Activated CD8-positive, alpha-beta T cell treated with anti-CD3 and anti-CD28 coated beads for 36 hours (primary cell): ENCODE measurements around the gene CPXM1. TPM values are rescaled to one million over a fixed set of nuclear protein-coding genes. Genes with fewer than 3 reads are reported as not detected.

Experiments used
- ATAC-seq: fragments of 200-7000 bp; cut with Tn5 transposase; one replicate; pipeline ENCODE4 v1.10.0; 2021; ENCODE audit warnings: mild to moderate bottlenecking, moderate library complexity
- CTCF ChIA-PET: fragments of 350-600 bp; sonication (Branson Sonifier 250); formaldehyde crosslinking; loops from one replicate; lab custom pipeline; 2021; ENCODE audit warnings: antibody characterized with exemption; lab: Charles Lee
- POLR2A ChIA-PET: fragments of 350-600 bp; sonication (Branson Sonifier 250); formaldehyde crosslinking; loops from one replicate; lab custom pipeline; 2021; ENCODE audit warnings: antibody characterized with exemption; lab: Charles Lee
- DNase-seq: peaks from one replicate; pipeline ENCODE4 v3.0.0-alpha.2; 2020
- H3K27ac Mint-ChIP-seq: one replicate; pipeline ENCODE4 v1.8.0; 2021; ENCODE audit warnings: mild to moderate bottlenecking, mixed read lengths
- H3K27me3 Mint-ChIP-seq: one replicate; pipeline ENCODE4 v1.8.0; 2021; ENCODE audit warnings: mixed read lengths
- H3K36me3 Mint-ChIP-seq: one replicate; pipeline ENCODE4 v1.8.0; 2021; ENCODE audit warnings: low read depth, mixed read lengths
- H3K4me1 Mint-ChIP-seq: one replicate; pipeline ENCODE4 v1.8.0; 2021; ENCODE audit warnings: low read depth, mixed read lengths
- H3K4me3 Mint-ChIP-seq: one replicate; pipeline ENCODE4 v1.8.0; 2021; ENCODE audit warnings: mild to moderate bottlenecking, moderate library complexity, mixed read lengths
- H3K9me3 Mint-ChIP-seq: one replicate; pipeline ENCODE4 v1.8.0; 2021; ENCODE audit warnings: mixed read lengths
- CTCF ChIP-seq: fragments of 200-600 bp; IDR thresholded peaks from one replicate; pipeline ENCODE4 v1.8.0; 2022; ENCODE audit warnings: antibody characterized with exemption, mild to moderate bottlenecking
- intact Hi-C: fragments of 100-400 bp; cut with micrococcal nuclease; formaldehyde crosslinking; loops from one replicate; pipeline ENCODE4 v1.10.0; 2022
- total RNA-seq, 2 experiments: library from RNA; stranded (reverse); gene quantifications; one replicate each; pipeline ENCODE4 v1.2.3, GENCODE V29; 2021

The CPXM1 gene
- total RNA-seq, 2 experiments from 2014 or later = 2.0 to 2.9 TPM

DNA sequence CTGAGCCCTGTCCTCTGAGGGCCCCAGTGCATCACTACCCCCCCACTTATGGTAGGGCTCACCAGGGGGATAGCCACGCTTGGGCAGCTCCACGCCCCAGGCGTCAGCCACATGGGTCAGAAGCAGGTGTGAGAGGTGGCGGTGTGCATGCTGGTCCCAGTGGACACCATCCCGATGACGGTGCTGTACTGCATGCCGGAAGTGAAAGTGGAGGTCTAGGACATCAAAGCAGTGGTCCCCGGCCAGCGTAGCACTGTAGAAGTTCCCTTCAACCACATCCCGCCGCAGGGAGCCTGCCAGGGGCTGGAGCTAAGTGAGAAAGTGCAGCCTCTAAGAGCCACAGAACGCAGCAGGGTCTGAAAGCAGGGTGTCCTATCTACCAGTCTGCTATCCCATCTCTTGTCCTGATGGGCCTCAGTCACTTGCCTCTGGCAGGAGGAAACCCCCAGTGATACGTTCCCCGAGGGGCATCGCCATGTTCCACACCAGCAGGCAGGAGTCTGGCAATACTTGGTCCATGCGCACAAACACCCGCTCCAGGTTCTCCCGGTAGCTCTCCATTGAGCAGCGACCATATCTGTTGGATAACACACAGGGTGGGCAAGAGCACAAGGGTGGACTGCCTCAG lies 37.9 kb upstream of the CPXM1 start:
- CTCF ChIA-PET = no interaction called here
- no peak for TF ChIP-seq CTCF
- ATAC-seq = no peak
- H3K27me3 Mint-ChIP-seq = no peaks in the 10 kb centered on the region
- H3K36me3 Mint-ChIP-seq = peaks cover 27% of the 10 kb centered on the region
- POLR2A ChIA-PET = interaction anchor here (0.5 to 1.2 kb wide), 2 partner anchors 13 to 32 kb away, joined by 3 to 4 read pairs; no protein-coding TSS in a partner anchor
- intact Hi-C loops = no loop called here
- H3K4me3 Mint-ChIP-seq = peak overlapping the region; percentile 33
- no peak for DNase-seq
- no peak overlapping the region for H3K27ac Mint-ChIP-seq
- peaks cover 19% of the 10 kb centered on the region for H3K4me1 Mint-ChIP-seq
- H3K9me3 Mint-ChIP-seq = no peaks in the 10 kb centered on the region

DNA sequence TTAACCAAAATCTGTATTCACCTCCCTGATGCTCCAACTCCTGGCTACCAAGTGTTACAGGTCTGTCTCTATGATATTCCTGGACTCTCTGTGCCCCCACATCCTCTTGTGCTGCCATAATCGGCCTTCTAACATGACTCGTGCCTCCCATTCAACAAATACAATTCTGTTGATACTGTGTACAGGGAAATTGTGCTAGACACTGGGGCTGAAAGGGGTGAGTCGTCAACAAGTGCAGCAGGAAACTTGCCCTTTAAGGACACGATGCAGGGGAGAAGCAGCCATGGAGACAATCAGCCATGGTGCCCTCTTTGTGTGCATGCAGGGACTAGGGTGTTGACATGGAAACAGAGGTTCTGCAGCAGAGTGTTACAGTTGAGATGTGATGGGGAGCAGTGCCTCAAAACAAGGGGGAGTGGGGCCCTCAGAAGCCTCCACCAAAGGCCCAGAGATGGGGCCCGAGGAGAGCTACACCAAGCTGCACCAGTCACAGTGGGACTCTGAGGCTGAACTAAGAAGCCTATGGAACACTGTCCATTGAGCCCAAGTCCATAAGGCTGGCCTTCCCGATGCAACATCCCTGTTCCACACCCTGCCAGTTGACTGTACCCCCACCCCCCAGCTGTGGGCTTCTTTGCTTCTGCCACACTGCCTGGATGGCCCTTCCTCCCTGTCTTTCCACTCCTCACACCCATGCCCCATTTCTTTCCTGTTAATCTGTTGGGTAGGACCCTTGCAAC lies 37.0 kb upstream of the CPXM1 start:
- intact Hi-C loops = no loop called here
- no peak for DNase-seq

DNA sequence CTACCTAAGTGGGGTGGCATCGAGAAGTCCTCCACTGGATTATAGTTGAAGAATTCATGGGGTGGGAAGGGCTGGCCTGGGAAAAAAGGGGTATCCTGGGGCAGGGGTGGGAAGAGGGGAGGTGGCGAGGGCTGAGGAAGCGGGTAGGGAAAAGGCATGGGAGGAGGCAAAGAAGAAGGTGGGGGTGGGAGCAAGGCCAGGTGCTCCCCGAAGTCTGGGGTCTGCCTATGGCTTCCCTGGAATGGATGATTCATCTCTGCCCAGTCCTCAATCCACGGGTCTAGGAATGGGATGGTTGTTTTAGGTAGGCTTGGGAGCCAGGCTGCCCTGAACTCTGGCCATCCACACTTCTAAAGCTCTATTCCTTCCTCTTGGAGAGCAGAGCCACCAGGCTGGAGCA lies 35.6 kb upstream of the CPXM1 start:
- no peaks in the 10 kb centered on the region for H3K9me3 Mint-ChIP-seq
- ChIA-PET CTCF (interaction anchor here (1.1 kb wide), 1 partner anchor 148 kb away, joined by 3 read pairs; no protein-coding TSS in a partner anchor), POLR2A (interaction anchor here (1.3 kb wide), 1 partner anchor 15 kb away, joined by 3 read pairs; no protein-coding TSS in a partner anchor)
- intact Hi-C loops = no loop called here
- peaks cover 27% of the 10 kb centered on the region for H3K36me3 Mint-ChIP-seq
- no peak overlapping the region for H3K4me3 Mint-ChIP-seq
- no peaks in the 10 kb centered on the region for H3K27me3 Mint-ChIP-seq
- peaks cover 18% of the 10 kb centered on the region for H3K4me1 Mint-ChIP-seq
- ATAC-seq (no peak), DNase-seq (no peak)
- no peak overlapping the region for H3K27ac Mint-ChIP-seq
- no peak for TF ChIP-seq CTCF

More for the DNA sequence above, 37.0 kb upstream of the CPXM1 start:
- no peak overlapping the region for H3K4me3 Mint-ChIP-seq
- H3K9me3 Mint-ChIP-seq = no peaks in the 10 kb centered on the region
- TF ChIP-seq CTCF = no peak
- ATAC-seq = no peak
- ChIA-PET CTCF (no interaction called here), POLR2A (interaction anchor here (0.5 to 1.2 kb wide), 2 partner anchors 14 to 33 kb away, joined by 3 to 4 read pairs; no protein-coding TSS in a partner anchor)
- H3K4me1 Mint-ChIP-seq = peaks cover 19% of the 10 kb centered on the region
- no peaks in the 10 kb centered on the region for H3K27me3 Mint-ChIP-seq
- no peak overlapping the region for H3K27ac Mint-ChIP-seq
- peaks cover 27% of the 10 kb centered on the region for H3K36me3 Mint-ChIP-seq

- Mint-ChIP-seq H3K9me3 (no peaks in the 10 kb centered on the region), H3K27ac (no peak overlapping the region), H3K4me3 (no peak overlapping the region), H3K27me3 (no peaks in the 10 kb centered on the region), H3K36me3 (peaks cover 27% of the 10 kb centered on the region), H3K4me1 (peaks cover 18% of the 10 kb centered on the region)
- ATAC-seq (no peak), DNase-seq (no peak)
- CTCF ChIA-PET = interaction anchor here (1.1 kb wide), 1 partner anchor 148 kb away, joined by 3 read pairs; no protein-coding TSS in a partner anchor
- intact Hi-C loops = no loop called here
- TF ChIP-seq CTCF = no peak
- POLR2A ChIA-PET = interaction anchor here (1.3 kb wide), 1 partner anchor 14 kb away, joined by 3 read pairs; no protein-coding TSS in a partner anchor
These were observed 34.9 kb upstream of the CPXM1 start for GRCh38 chr20:2835331-2835796.
